Stromal cell of bone marrow (primary cell): ENCODE data around the gene MACO1.

ENCODE experiments used
- DNase-seq: peaks from one replicate; pipeline ENCODE4 v3.0.0-alpha.2; 2012; ENCODE audit warnings: low read depth

MACO1 gene

GRCh38 chr1:25543425-25544242 lies 112.9 kb downstream of the MACO1 start, which contains the start of gene LDLRAP1:
LDLRAP1 (plus strand) TSS chr1:25543606; CDS start chr1:25543699, 93 bp downstream.
- DNase-seq = peak; percentile 61

GRCh38 chr1:25544243-25544764 lies 113.6 kb downstream of the MACO1 start:
- no peak for DNase-seq

- no peak for DNase-seq
These were observed 114.1 kb downstream of the MACO1 start for GRCh38 chr1:25544819-25545218.

DNA sequence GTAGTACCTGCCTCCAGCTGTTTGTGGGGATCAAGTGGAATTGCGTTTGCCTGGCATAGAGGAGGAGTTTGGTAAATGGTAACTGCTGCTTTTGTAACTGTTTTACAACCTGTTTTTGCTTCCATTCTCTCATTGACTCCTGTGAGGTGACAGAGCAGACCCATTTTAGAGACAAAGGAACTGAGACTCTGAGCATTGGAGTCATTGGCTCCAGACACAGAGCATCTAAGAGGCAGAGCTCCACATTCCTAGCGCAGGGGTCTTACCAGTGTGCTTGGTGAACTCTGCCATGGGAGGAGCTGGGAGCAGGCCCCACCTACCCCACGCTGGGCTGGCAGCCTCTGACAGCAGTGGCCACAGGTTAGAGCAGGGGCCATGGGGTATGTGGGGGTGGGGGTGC lies 115.1 kb downstream of the MACO1 start:
- DNase-seq = no peak

- no peak for DNase-seq
These were observed 115.5 kb downstream of the MACO1 start for GRCh38 chr1:25546193-25546592.

- DNase-seq = no peak
These were observed 117.9 kb downstream of the MACO1 start for GRCh38 chr1:25548601-25549000.

DNA sequence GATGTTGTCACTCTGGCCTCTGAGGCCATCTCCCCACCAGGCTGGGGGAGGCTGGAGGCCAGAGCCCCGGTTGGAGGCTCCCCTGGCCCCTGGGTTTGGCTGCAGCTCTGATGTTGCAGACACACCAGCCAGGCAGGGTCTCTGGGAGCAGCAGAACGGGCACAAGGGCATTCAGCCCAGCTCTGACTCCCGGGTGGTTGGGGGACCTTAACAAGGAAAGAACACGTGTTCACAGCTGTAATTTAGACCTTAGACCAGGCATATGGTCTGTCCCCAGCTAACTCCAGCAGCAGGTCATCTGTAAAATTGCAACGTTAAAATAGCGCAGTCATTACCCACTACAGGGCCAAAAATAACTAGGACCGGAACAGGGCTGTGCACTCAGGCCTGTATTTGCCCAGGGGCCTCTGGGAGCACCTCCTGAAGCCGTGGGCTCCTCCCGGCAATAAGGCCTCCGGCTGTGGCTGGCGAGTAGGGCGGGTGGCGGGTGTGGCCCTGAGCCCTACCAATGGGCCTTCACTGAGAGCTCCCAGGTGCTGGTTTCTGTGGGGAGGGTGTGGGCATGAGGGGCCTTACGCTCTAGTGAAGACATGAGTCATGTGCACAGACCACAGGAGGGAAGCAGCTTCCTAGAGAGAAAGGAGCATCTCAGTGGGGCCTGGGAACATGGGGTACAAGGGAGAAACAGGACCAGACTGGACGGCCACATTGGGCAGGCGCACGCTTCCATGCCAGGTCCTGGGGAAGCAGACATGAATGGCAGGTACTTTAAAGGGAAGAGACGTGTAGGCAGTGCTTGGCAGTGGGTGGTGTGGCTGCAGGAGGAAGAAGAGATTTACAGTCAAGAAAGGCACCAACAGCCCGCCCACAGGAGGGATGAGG lies 118.8 kb downstream of the MACO1 start:
- DNase-seq = no peak
